HepG2 (cell line): Measurements from ENCODE around the gene DNAJC24. TPM values are rescaled to one million over a fixed set of nuclear protein-coding genes. Genes with fewer than 3 reads are reported as not detected.

Source experiments
- ATF1 ChIP-seq: IDR thresholded peaks from 2 replicates; pipeline ENCODE4 v1.6.1; 2016; ENCODE audit warnings: mild to moderate bottlenecking, control low read depth
- NFATC3 ChIP-seq: sonication (generic); formaldehyde crosslinking; IDR thresholded peaks from 2 replicates; pipeline ENCODE4 v1.5.1; 2020; ENCODE audit warnings: mild to moderate bottlenecking, missing genetic modification reagents
- SKIL ChIP-seq: sonication (generic); formaldehyde crosslinking; IDR thresholded peaks from 2 replicates; pipeline ENCODE4 v1.8.0; 2022; ENCODE audit warnings: missing genetic modification reagents, mild to moderate bottlenecking, moderate library complexity, borderline replicate concordance
- SP140L ChIP-seq: sonication (generic); formaldehyde crosslinking; IDR thresholded peaks from 2 replicates; pipeline ENCODE4 v1.4.0; 2020; ENCODE audit warnings: missing genetic modification reagents, borderline replicate concordance
- SP2 ChIP-seq: sonication (generic); formaldehyde crosslinking; IDR thresholded peaks from 2 replicates; pipeline ENCODE4 v1.5.1; 2020; ENCODE audit warnings: mild to moderate bottlenecking, missing genetic modification reagents
- ZNF33A ChIP-seq: sonication (generic); formaldehyde crosslinking; IDR thresholded peaks from 2 replicates; pipeline ENCODE4 v1.5.1; 2020; ENCODE audit warnings: missing genetic modification reagents, mild to moderate bottlenecking, moderate library complexity, borderline replicate concordance
- ZNF407 ChIP-seq: sonication (generic); formaldehyde crosslinking; IDR thresholded peaks from one replicate; pipeline ENCODE4 v1.5.1; 2020; ENCODE audit warnings: mild to moderate bottlenecking, missing genetic modification reagents; ENCODE audit errors: not compliant biosample characterization
- ZNF629 ChIP-seq: sonication (generic); formaldehyde crosslinking; conservative IDR thresholded peaks from 2 replicates; pipeline ENCODE4 v1.5.0; 2020; ENCODE audit warnings: missing genetic modification reagents
- ZNF709 ChIP-seq: sonication (generic); formaldehyde crosslinking; IDR thresholded peaks from 2 replicates; pipeline ENCODE4 v1.5.0; 2020; ENCODE audit warnings: mild to moderate bottlenecking, missing genetic modification reagents
- ZNF776 ChIP-seq: sonication (generic); formaldehyde crosslinking; IDR thresholded peaks from 2 replicates; pipeline ENCODE4 v1.4.0; 2020; ENCODE audit warnings: mild to moderate bottlenecking, missing genetic modification reagents
- polyA plus RNA-seq, 8 experiments: library from polyadenylated mRNA; depleted of rRNA in 3 of 8; stranded (reverse) in 7 of 8; unstranded in 1 of 8; fragments of >200 nt; fragmentation: Illumina TruSeq in 4 of 8; extraction: Trizol in 4 of 8; gene quantifications; 2 replicates each; pipeline versions ENCODE4 v1.2.1 to v1.2.3, GENCODE V29; 2011 to 2016; ENCODE audit warnings: low read depth in 4 of 8, missing spikeins in 1 of 8, mixed read lengths in 1 of 8; ENCODE audit not compliant: insufficient read depth in 1 of 8
- total RNA-seq, 5 experiments: library from RNA; depleted of rRNA; stranded (reverse); fragments of >200 nt; fragmentation: Illumina TruSeq; extraction: Trizol; gene quantifications; 2 replicates each; pipeline ENCODE4 v1.2.3, GENCODE V29; 2016; ENCODE audit warnings: low read depth in 1 of 5
- TF ChIP-seq, protein P1 (sequence below): sonication (generic); formaldehyde crosslinking; IDR thresholded peaks from 2 replicates; pipeline ENCODE4 v1.4.0; 2020; ENCODE audit warnings: missing genetic modification reagents
- TF ChIP-seq, protein P2 (sequence below): sonication (generic); formaldehyde crosslinking; conservative IDR thresholded peaks from 2 replicates; pipeline ENCODE4 v1.4.0; 2020; ENCODE audit warnings: missing genetic modification reagents

DNAJC24 gene
- total and polyA plus RNA-seq, 2 of the 13 experiments (the other 11 are each of a cell fraction or from before 2014, with no cell fraction given) = 10.5 to 13.7 TPM

DNA sequence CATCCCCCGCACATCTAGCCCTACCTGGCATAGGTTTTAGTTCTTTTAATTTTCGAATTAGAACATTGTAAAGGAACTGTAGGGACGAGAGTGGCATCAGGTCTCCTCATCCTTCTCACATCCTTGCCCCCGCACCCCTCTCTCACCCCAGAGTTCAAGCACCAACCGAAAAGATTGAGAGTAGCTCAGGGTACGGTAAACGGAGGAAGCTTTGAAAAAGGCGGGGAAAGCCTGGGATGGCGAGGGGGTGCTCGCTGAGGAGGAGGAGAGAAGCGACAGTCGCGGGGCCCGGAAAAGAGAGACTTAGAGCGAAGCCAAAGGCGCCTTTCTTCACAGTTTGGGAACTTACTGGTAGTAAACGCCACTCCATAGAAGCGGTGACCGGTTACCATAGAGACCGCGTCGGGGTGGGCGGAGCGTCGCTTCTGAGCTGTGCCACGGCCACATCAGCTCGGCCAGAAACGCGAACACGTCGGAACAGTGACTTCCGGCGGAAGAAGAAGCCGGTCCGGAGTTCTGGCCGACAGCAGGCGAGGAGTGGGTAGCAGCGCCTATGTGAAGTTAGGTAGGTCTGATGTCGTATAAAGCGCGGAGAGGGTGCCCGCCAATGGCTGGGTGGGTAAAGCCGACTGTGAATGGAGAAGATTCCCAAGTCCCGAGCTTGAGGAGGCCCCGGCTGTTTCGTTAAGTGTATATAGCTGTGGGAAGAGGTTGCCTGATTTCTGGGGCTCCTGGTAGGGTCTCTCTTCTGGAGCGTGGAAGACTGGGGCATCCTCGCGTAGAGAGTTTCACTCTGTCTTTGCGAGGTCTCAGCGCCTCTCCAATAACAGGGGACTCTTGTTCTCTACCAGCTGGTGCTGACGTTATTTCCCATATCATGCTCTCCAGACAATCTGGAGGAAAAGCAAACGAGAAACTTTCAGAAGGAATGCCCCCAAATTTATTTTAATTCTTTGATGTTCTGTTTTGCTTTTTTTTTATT, at the start of gene DNAJC24, which contains the start of gene DCDC1 (continued):
- TF ChIP-seq, protein P1, sequence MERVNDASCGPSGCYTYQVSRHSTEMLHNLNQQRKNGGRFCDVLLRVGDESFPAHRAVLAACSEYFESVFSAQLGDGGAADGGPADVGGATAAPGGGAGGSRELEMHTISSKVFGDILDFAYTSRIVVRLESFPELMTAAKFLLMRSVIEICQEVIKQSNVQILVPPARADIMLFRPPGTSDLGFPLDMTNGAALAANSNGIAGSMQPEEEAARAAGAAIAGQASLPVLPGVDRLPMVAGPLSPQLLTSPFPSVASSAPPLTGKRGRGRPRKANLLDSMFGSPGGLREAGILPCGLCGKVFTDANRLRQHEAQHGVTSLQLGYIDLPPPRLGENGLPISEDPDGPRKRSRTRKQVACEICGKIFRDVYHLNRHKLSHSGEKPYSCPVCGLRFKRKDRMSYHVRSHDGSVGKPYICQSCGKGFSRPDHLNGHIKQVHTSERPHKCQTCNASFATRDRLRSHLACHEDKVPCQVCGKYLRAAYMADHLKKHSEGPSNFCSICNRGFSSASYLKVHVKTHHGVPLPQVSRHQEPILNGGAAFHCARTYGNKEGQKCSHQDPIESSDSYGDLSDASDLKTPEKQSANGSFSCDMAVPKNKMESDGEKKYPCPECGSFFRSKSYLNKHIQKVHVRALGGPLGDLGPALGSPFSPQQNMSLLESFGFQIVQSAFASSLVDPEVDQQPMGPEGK (CRISPR knock-in tag) = no peak
- TF ChIP-seq NFATC3 (CRISPR knock-in tag) (no peak), ZNF709 (CRISPR knock-in tag) (no peak), SP140L (CRISPR knock-in tag) (no peak), ZNF629 (no peak; the same call in 1 of the 2 replicates), ZNF407 (CRISPR knock-in tag) (no peak), ZNF776 (CRISPR knock-in tag) (peak; percentile 68; the same call in 1 of the 2 replicates), SKIL (CRISPR knock-in tag) (no peak), ATF1 (CRISPR knock-in tag) (peak; percentile 80), ZNF33A (no peak), SP2 (CRISPR knock-in tag) (peak; percentile 61)
- TF ChIP-seq, protein P2, sequence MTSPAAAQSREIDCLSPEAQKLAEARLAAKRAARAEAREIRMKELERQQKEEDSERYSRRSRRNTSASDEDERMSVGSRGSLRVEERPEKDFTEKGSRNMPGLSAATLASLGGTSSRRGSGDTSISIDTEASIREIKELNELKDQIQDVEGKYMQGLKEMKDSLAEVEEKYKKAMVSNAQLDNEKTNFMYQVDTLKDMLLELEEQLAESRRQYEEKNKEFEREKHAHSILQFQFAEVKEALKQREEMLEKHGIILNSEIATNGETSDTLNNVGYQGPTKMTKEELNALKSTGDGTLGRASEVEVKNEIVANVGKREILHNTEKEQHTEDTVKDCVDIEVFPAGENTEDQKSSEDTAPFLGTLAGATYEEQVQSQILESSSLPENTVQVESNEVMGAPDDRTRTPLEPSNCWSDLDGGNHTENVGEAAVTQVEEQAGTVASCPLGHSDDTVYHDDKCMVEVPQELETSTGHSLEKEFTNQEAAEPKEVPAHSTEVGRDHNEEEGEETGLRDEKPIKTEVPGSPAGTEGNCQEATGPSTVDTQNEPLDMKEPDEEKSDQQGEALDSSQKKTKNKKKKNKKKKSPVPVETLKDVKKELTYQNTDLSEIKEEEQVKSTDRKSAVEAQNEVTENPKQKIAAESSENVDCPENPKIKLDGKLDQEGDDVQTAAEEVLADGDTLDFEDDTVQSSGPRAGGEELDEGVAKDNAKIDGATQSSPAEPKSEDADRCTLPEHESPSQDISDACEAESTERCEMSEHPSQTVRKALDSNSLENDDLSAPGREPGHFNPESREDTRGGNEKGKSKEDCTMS (CRISPR knock-in tag) = no peak
